Putamen (tissue), 1 donor: ENCODE data around the gene LIPC.
A peak's percentile ranks its signal among the peaks of the same experiment; 100 is the strongest.

Experiments used
- DNase-seq: peaks from one replicate; pipeline ENCODE4 v3.0.0-alpha.2; 2016; ENCODE audit warnings: low spot score

Gene LIPC

DNA sequence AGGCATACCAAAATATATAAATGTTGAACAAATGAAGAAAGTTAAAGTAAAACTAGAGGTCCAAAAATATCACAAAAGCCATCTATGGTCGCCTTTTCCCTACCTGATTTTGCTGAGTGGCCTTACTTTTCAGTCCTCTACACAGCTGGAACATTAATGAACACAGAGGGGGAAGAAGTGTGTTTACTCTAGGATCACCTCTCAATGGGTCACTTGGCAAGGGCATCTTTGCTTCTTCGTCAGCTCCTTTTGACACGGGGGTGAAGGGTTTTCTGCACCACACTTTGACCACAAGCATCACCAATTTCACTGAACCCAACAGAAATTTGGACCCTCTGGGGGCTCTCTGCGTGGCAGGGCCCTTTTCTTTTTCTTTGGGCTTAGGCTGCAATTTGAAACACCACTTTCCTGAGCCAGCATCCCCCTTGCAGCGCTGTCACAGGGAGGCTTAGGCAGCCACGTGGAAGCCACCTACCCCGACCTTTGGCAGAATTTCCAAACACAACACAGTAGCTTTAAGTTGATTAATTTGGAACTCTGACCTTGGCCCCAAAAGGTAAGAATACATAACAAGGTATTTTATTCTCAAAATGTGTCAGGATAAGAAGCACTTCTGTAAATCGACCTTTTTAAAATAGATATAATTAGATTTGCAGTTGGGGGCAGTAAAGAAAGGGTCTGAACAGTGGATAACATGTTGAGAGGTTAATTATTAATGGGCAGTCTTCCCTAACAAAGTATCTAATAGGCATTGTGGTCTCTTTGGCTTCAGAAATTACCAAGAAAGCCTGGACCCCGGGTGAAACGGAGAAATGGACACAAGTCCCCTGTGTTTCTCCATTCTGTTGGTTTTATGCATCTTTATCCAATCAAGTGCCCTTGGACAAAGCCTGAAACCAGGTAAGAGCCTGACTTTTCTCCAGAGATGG, at the start of gene LIPC:
LIPC (plus strand) TSS at position 771 of the 929 bp plus-strand sequence; CDS start at position 813, 42 bp downstream.
- DNase-seq, result no peak

GRCh38 chr15:58383876-58384275, 47.9 kb upstream of the LIPC start:
- DNase-seq, result no peak

- no peak for DNase-seq
These were observed 47.1 kb upstream of the LIPC start for GRCh38 chr15:58384667-58385066.

- DNase-seq, result no peak
These were observed 45.7 kb upstream of the LIPC start for GRCh38 chr15:58386081-58386480.

GRCh38 chr15:58386641-58387040, 45.1 kb upstream of the LIPC start:
- DNase-seq, result no peak

GRCh38 chr15:58387130-58387529, 44.7 kb upstream of the LIPC start:
- no peak for DNase-seq

DNA sequence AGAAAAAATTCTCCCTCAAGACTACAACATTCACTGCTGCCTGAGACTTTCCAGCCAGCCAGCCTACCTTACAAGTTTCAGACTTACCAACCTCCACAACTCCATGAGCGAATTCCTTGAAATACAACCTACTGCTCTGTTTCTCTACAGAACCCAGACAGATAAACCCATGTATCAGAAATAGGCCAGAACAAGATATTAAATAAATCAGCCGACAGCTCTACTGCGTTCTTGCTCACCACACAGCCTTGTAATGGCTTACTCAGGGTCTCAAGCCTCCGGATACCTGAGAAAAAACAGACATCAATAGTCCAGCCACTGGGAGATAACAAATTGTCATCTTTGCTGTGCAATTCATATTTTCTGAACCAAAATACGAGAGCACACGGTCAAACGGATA, 43.6 kb upstream of the LIPC start:
- DNase-seq, result no peak

GRCh38 chr15:58390118-58390517, 41.7 kb upstream of the LIPC start:
- peak; percentile 21 for DNase-seq

DNA sequence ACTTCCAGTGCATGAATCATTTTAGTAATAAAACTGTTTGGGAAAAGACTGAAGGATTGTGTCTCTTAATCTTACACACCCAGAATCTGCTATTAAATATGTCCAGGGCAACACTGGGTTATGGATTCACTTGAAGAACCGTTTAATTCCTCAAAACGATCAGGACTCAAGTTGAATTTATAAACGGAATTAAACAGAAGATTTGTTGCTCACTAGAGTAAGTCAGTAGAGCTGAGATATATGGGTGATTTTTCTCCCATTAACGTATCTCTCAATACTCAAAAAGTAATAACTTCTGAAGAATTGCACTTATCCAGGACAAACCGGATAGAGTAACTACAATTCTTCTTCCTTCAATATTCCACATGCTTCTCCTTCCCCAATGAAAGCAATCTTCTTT, 41.1 kb upstream of the LIPC start:
- no peak for DNase-seq

GRCh38 chr15:58391088-58391487, 40.7 kb upstream of the LIPC start:
- no peak for DNase-seq

DNA sequence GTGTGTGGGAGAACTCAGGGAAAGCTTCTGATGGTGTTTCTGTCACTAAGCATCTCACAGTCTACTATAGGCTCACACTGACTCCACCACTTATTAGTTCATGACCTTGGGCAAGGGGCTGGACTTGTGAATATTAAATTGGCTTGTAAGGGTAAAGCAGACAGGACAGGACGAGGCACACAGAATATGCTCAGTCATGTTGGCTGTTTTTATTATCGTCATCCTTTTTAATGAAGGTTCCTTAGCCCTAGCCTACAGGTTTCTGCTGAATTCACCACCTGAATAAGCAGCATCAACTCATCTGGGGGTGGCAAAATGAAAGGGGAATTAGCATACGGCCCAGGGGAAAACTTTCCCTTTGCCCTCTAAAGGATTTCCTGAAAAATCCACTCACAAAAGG, 39.6 kb upstream of the LIPC start:
- no peak for DNase-seq

GRCh38 chr15:58392611-58393161, 39.1 kb upstream of the LIPC start:
- DNase-seq, result no peak

GRCh38 chr15:58393241-58393662, 38.5 kb upstream of the LIPC start:
- peak; percentile 44 for DNase-seq

GRCh38 chr15:58396181-58396580, 35.6 kb upstream of the LIPC start:
- peak; percentile 45 for DNase-seq

DNA sequence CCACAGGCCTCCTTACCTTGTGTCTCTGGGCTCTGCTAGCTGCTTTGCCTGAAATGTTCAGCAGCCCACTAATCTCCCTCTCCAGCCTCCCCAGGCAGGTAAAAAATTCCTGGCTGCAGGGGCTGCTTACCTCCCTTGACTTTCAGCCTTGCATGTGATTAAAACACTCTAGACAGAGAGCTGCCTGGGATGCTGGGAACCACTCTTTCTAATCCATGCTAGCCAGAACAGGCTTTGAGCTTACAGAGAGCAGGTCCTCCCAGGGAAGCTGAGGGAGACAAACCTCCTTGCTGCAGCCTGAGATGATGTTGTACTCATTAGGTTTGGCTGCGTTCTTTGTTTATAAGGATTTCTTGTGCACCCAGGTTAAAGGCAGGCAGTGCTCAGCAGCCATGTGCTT, 33.7 kb upstream of the LIPC start:
- no peak for DNase-seq

GRCh38 chr15:58398643-58399042, 33.1 kb upstream of the LIPC start:
- DNase-seq, result no peak

DNA sequence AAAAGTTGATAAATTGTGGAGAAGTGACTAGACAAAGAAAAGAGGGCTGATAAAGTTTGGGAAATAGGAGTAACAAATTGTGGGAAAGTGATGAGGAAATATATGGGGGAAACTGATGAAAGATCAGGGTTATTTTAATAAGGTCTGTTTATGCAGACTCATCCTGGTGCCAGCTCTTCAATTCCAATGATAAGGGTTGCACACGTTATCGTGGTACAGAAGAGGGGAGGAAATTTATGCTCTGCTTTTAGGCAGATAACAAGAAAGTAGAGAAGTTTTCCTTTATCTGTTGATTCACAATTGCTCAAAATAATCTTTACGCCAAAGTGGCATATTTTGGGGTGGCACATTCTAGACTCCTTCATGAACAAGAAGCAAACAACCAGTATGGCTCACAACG, 32.1 kb upstream of the LIPC start:
- no peak for DNase-seq

DNA sequence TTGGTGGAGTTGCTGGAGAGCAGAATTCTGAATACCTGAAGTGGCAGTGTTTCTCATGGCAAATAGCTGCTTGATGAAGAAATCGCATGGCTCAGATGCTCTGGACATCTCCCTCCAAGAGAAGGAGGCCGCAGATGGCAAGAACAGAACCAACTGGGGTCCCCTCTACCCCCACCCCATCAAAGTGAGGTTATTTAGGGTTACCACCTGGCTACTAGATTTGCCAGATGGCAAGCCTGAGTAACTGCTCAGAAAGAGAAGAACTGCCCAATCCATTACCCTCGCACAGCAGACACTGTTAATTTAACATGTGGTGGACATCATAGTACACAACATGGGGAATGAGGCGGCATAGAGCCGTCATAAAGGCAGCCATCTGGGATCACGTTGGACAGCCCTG, 30.5 kb upstream of the LIPC start:
- DNase-seq, result no peak

DNA sequence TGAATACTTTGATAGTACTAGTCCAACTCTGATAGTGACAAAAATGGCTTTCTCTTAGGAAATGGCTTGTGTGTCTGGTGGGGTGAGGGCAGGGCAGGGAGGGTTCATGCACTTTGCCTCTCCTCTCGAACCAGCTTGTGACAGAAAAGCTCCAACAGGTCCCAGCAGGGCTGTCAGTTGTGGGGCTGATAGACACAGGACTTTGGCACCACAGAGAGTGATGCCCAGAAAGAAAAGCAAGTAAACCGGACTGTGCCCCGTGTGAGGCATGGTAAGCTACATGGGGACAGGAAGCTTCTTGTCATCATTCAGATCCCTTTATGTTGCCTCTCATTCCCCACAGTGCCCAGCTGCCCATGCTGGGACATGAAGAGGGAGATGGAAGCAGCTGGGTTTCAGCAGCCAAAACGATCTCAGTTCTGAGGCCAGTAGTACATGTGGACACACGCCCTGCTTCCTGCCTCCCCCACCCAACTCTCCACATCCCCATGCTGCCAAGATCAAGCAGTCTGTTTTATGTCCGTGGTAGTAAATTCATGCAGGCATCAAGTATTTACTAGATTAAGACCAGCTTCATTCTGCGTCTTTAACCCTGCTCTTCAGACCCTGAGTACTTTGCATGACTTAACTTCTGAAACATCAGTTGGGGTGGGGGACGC, 29.7 kb upstream of the LIPC start:
- DNase-seq, result no peak

- DNase-seq, result no peak
These were observed 28.2 kb upstream of the LIPC start for GRCh38 chr15:58403581-58403980.

GRCh38 chr15:58404020-58404419, 27.8 kb upstream of the LIPC start:
- DNase-seq, result no peak

GRCh38 chr15:58404722-58405121, 27.1 kb upstream of the LIPC start:
- no peak for DNase-seq

- DNase-seq, result no peak
These were observed 25.9 kb upstream of the LIPC start for GRCh38 chr15:58405865-58406264.
